Esophagus mucosa (tissue), 1 donor: ENCODE measurements around the gene FRMD3. TPM values are rescaled to one million over a fixed set of nuclear protein-coding genes. Genes with fewer than 3 reads are reported as not detected.
A peak's percentile ranks its signal among the peaks of the same experiment; 100 is the strongest.

ENCODE experiments used
- ATAC-seq: fragments of 200-7000 bp; cut with Tn5 transposase; one replicate; pipeline ENCODE4 v1.9.1; 2020
- total RNA-seq: library from RNA; stranded (reverse); gene quantifications from one replicate; pipeline ENCODE4 v1.2.4, GENCODE V29; 2023
- donor health status: DM: yes; HTN: yes; CAD: no.

FRMD3 gene
- total RNA-seq, 1 donor from 2014 or later = 0.60 TPM

- ATAC-seq = no peak
These were observed 210.2 kb downstream of the FRMD3 start for GRCh38 chr9:83327750-83328622.

- ATAC-seq = no peak
These were observed 210.9 kb downstream of the FRMD3 start for GRCh38 chr9:83327323-83327722.

- no peak for ATAC-seq
These were observed 215.1 kb downstream of the FRMD3 start for GRCh38 chr9:83323148-83323547.

- ATAC-seq = no peak
These were observed 215.8 kb downstream of the FRMD3 start for GRCh38 chr9:83322438-83322837.

GRCh38 chr9:83317244-83317643 is 221.0 kb downstream of the FRMD3 start:
- ATAC-seq = no peak

GRCh38 chr9:83315649-83316048 is 222.6 kb downstream of the FRMD3 start:
- ATAC-seq = no peak

GRCh38 chr9:83313781-83314180 is 224.4 kb downstream of the FRMD3 start:
- no peak for ATAC-seq

- ATAC-seq = no peak
These were observed 225.7 kb downstream of the FRMD3 start for GRCh38 chr9:83312537-83312936.

- ATAC-seq = no peak
These were observed 231.0 kb downstream of the FRMD3 start for GRCh38 chr9:83307066-83307724.

- ATAC-seq = no peak
These were observed 233.5 kb downstream of the FRMD3 start for GRCh38 chr9:83304686-83305085.

- peak; percentile 64 for ATAC-seq
These were observed 238.6 kb downstream of the FRMD3 start for GRCh38 chr9:83299571-83299970.

- no peak for ATAC-seq
These were observed 239.1 kb downstream of the FRMD3 start for GRCh38 chr9:83299094-83299493.

- no peak for ATAC-seq
These were observed 242.1 kb downstream of the FRMD3 start for GRCh38 chr9:83296123-83296522.

GRCh38 chr9:83294816-83295215 is 243.4 kb downstream of the FRMD3 start:
- no peak for ATAC-seq

- ATAC-seq = no peak
These were observed 247.0 kb downstream of the FRMD3 start for GRCh38 chr9:83291196-83291595.

GRCh38 chr9:83290692-83291091 is 247.5 kb downstream of the FRMD3 start:
- ATAC-seq = no peak

GRCh38 chr9:83287021-83287420 is 251.2 kb downstream of the FRMD3 start:
- ATAC-seq = no peak

- ATAC-seq = no peak
These were observed 252.6 kb downstream of the FRMD3 start for GRCh38 chr9:83285445-83286225.

GRCh38 chr9:83284746-83285145 is 253.5 kb downstream of the FRMD3 start:
- ATAC-seq = no peak

GRCh38 chr9:83283528-83283927 is 254.7 kb downstream of the FRMD3 start:
- no peak for ATAC-seq

- peak; percentile 65 for ATAC-seq
These were observed 256.6 kb downstream of the FRMD3 start for GRCh38 chr9:83281306-83282255.

GRCh38 chr9:83280790-83281189 is 257.4 kb downstream of the FRMD3 start:
- no peak for ATAC-seq
